ENCODE measurements around the gene APP.

GRCh38 chr21:25967901-25968438 is 202.6 kb downstream of the APP start:
- TF ChIP-seq REST (IDR thresholded peaks at IDR 0.05; ENCODE audit: insufficient replicate concordance, low read depth): no peak
- TF ChIP-seq CTCF (IDR thresholded peaks at IDR 0.05; ENCODE audit: insufficient read depth, low read length): no peak
- TF ChIP-seq POLR2AphosphoS5 (IDR thresholded peaks at IDR 0.05; ENCODE audit: low read depth): no peak
- TF ChIP-seq SPI1 (IDR thresholded peaks at IDR 0.05; ENCODE audit: borderline replicate concordance, low read depth): no peak
- no peak for TF ChIP-seq GABPA (IDR thresholded peaks at IDR 0.05; ENCODE audit: low read depth)
